ENCODE data around the gene FUT1.

Gene FUT1

GRCh38 chr19:48715681-48716171 is 36.7 kb downstream of the FUT1 start:
- no peak for DNase-seq

- DNase-seq = no peak
These were observed 37.4 kb downstream of the FUT1 start for GRCh38 chr19:48714759-48715675.

- DNase-seq = peak; percentile 99
These were observed 38.3 kb downstream of the FUT1 start for GRCh38 chr19:48713864-48714755.

- DNase-seq = no peak
These were observed 39.2 kb downstream of the FUT1 start for GRCh38 chr19:48713041-48713863.

GRCh38 chr19:48711106-48711662 is 41.3 kb downstream of the FUT1 start:
- no peak for DNase-seq

GRCh38 chr19:48708471-48708870 is 44.0 kb downstream of the FUT1 start:
- DNase-seq = no peak

GRCh38 chr19:48705431-48705830 is 47.0 kb downstream of the FUT1 start:
- DNase-seq = no peak

- no peak for DNase-seq
These were observed 49.1 kb downstream of the FUT1 start for GRCh38 chr19:48703316-48703715.

- no peak for DNase-seq
These were observed 49.7 kb downstream of the FUT1 start for GRCh38 chr19:48702701-48703100.

- no peak for DNase-seq
These were observed 54.4 kb downstream of the FUT1 start for GRCh38 chr19:48698046-48698445.

Measured in NCI-H187 treated with DMSO at 0.1 percent for 48 hours (cell line).